GM12878 (cell line): ENCODE results near the gene PHKB. TPM values are rescaled to one million over a fixed set of nuclear protein-coding genes. Genes with fewer than 3 reads are reported as not detected.

Source experiments
- ATAC-seq: fragments of 200-7000 bp; cut with Tn5 transposase; 3 replicates; pipeline ENCODE4 v1.9.1; 2020; ENCODE audit warnings: mild to moderate bottlenecking, moderate library complexity
- BruUV-seq: library from RNA; stranded (reverse); fragments of 400-500 nt; replicated peaks from 2 replicates; lab custom pipeline; 2021; lab: Mats Ljungman, UMichigan
- CTCF ChIA-PET: fragments of 300-600 bp; sonication (Branson Sonifier 250); formaldehyde crosslinking; extraction: SDS; loops from one replicate; lab custom pipeline; 2021; ENCODE audit warnings: inconsistent platforms; lab: Yijun Ruan, JAX
- POLR2A ChIA-PET: fragments of 350-600 bp; formaldehyde crosslinking; extraction: SDS; loops from one replicate; lab custom pipeline; 2021; ENCODE audit warnings: inconsistent platforms; lab: Charles Lee
- RAD21 ChIA-PET: fragments of 300-600 bp; sonication (Branson Sonifier 250); formaldehyde crosslinking; loops from one replicate; lab custom pipeline; 2023; ENCODE audit warnings: antibody characterized with exemption; ENCODE audit not compliant: unreplicated experiment; lab: Charles Lee
- SMC1A ChIA-PET: fragments of 300-600 bp; sonication (Branson Sonifier 250); formaldehyde crosslinking; loops from one replicate; lab custom pipeline; 2023; ENCODE audit not compliant: unreplicated experiment, uncharacterized antibody; lab: Charles Lee
- DNase-seq: peaks from one replicate; pipeline ENCODE4 v3.0.0-alpha.2; 2011; ENCODE audit warnings: low read depth, low spot score
- FAIRE-seq: peaks from 3 replicates; lab custom pipeline; 2011; peaks lifted over from hg19 to GRCh38; lab: Jason Lieb, UNC
- H2AFZ ChIP-seq: 2 replicates; pipeline ENCODE4 v1.6.0; 2011; ENCODE audit warnings: low read depth, low read length, control low read depth; ENCODE audit not compliant: control insufficient read depth
- H3K27ac ChIP-seq: 2 replicates; pipeline ENCODE4 v1.5.1; 2011; ENCODE audit warnings: control low read depth; ENCODE audit not compliant: control insufficient read depth, insufficient read depth
- H3K27me3 ChIP-seq, 2 experiments: replicated peaks in 1 of 2; 2 replicates each; pipeline versions ENCODE4 v1.6.0 to v1.6.1; 2011; ENCODE audit warnings: low read length in 1 of 2; ENCODE audit not compliant: control insufficient read depth in 2 of 2, insufficient read depth in 2 of 2
- H3K36me3 ChIP-seq, 2 experiments: 2 replicates each; pipeline ENCODE4 v1.5.1; 2011; ENCODE audit warnings: low read length in 1 of 2; ENCODE audit not compliant: control insufficient read depth in 2 of 2, insufficient read depth in 2 of 2
- H3K4me1 ChIP-seq: 2 replicates; pipeline ENCODE4 v1.6.1; 2011; ENCODE audit warnings: mild to moderate bottlenecking, low read length, moderate library complexity, mixed read lengths; ENCODE audit not compliant: control insufficient read depth, insufficient read depth
- H3K4me2 ChIP-seq: 2 replicates; pipeline ENCODE4 v1.6.0; 2011; ENCODE audit warnings: control low read depth; ENCODE audit not compliant: control insufficient read depth, insufficient read depth
- H3K4me3 ChIP-seq: fragments of 200-600 bp; sonication (generic); 2 replicates; pipeline ENCODE4 v1.5.1; 2016
- H3K79me2 ChIP-seq: 2 replicates; pipeline ENCODE4 v1.6.0; 2011; ENCODE audit warnings: low read length; ENCODE audit not compliant: control insufficient read depth, insufficient read depth
- H3K9ac ChIP-seq: 2 replicates; pipeline ENCODE4 v1.8.0; 2011; ENCODE audit warnings: low read length, control low read depth, mixed read lengths; ENCODE audit not compliant: control insufficient read depth, insufficient read depth
- H3K9me3 ChIP-seq: replicated peaks from 3 replicates; pipeline ENCODE4 v1.5.1; 2011; ENCODE audit warnings: mild to moderate bottlenecking, low read length; ENCODE audit not compliant: control insufficient read depth, insufficient read depth
- H4K20me1 ChIP-seq: 2 replicates; pipeline ENCODE4 v1.6.0; 2011; ENCODE audit not compliant: control insufficient read depth, insufficient read depth
- ATF2 ChIP-seq: IDR thresholded peaks from 2 replicates; pipeline ENCODE4 v1.6.1; 2012; ENCODE audit warnings: low read length, inconsistent platforms
- CEBPZ ChIP-seq: fragments of 150-350 bp; IDR thresholded peaks from 2 replicates; pipeline ENCODE4 v1.6.1; 2016; ENCODE audit warnings: low read depth, low read length
- DPF2 ChIP-seq: fragments of 450-650 bp; IDR thresholded peaks from 2 replicates; pipeline ENCODE4 v1.6.1; 2017; ENCODE audit warnings: mild to moderate bottlenecking
- E4F1 ChIP-seq: fragments of 450-650 bp; IDR thresholded peaks from 2 replicates; pipeline ENCODE4 v1.6.1; 2018; ENCODE audit warnings: borderline replicate concordance, mild to moderate bottlenecking; ENCODE audit not compliant: partially characterized antibody
- HDAC2 ChIP-seq: fragments of 200-600 bp; sonication (generic); IDR thresholded peaks from 2 replicates; pipeline ENCODE4 v1.6.1; 2017
- HDGF ChIP-seq: fragments of 450-650 bp; IDR thresholded peaks from 2 replicates; pipeline ENCODE4 v1.6.1; 2016; ENCODE audit warnings: antibody characterized with exemption
- IRF4 ChIP-seq: IDR thresholded peaks from 2 replicates; pipeline ENCODE4 v1.6.1; 2011; ENCODE audit warnings: low read depth, low read length
- KAT2A ChIP-seq: conservative IDR thresholded peaks from 2 replicates; pipeline ENCODE4 v1.6.1; 2011; ENCODE audit warnings: low read depth, low read length; ENCODE audit not compliant: control insufficient read depth
- NRF1 ChIP-seq: conservative IDR thresholded peaks from 2 replicates; pipeline ENCODE4 v1.6.1; 2011; ENCODE audit warnings: mild to moderate bottlenecking, low read depth, low read length, improper control_type of control experiment
- RCOR1 ChIP-seq: conservative IDR thresholded peaks from 2 replicates; pipeline ENCODE4 v1.6.1; 2012; ENCODE audit warnings: low read depth, low read length, improper control_type of control experiment
- RUNX3 ChIP-seq: IDR thresholded peaks from 2 replicates; pipeline ENCODE4 v1.6.1; 2012; ENCODE audit warnings: low read length, inconsistent platforms
- SMARCA5 ChIP-seq: fragments of 450-650 bp; IDR thresholded peaks from 2 replicates; pipeline ENCODE4 v1.6.1; 2017; ENCODE audit warnings: mild to moderate bottlenecking
- SP1 ChIP-seq: IDR thresholded peaks from one replicate; pipeline ENCODE4 v1.6.1; 2011; ENCODE audit warnings: low read depth, low read length
- SRF ChIP-seq, 2 experiments: IDR thresholded peaks; 2 replicates each; pipeline ENCODE4 v1.6.1; 2011; ENCODE audit warnings: low read depth in 2 of 2, low read length in 2 of 2, mild to moderate bottlenecking in 1 of 2, moderate library complexity in 1 of 2
- TBL1XR1 ChIP-seq: IDR thresholded peaks from 2 replicates; pipeline ENCODE4 v1.6.1; 2012; ENCODE audit warnings: low read depth, low read length, improper control_type of control experiment
- USF2 ChIP-seq: IDR thresholded peaks from 2 replicates; pipeline ENCODE4 v1.6.1; 2011; ENCODE audit warnings: low read depth, low read length, improper control_type of control experiment, borderline replicate concordance
- ZNF274 ChIP-seq: IDR thresholded peaks from one replicate; pipeline ENCODE4 v1.8.0; 2011; ENCODE audit not compliant: insufficient read length, insufficient read depth
- WGBS: methylation state at CpG from one replicate; pipeline ENCODE4 v1.1.6; 2016; ENCODE audit warnings: low lambda C conversion rate; ENCODE audit not compliant: insufficient replicate concordance, insufficient coverage; ENCODE audit errors: missing lambda C conversion rate; 5-methylcytosine and 5-hydroxymethylcytosine counted together
- in situ Hi-C: fragments of 300-500 bp; cut with MboI; formaldehyde crosslinking; loops from 9 replicates; pipeline ENCODE4 v1.14.3; 2018; ENCODE audit warnings: mixed read lengths
- intact Hi-C: fragments of 100-400 bp; cut with micrococcal nuclease; formaldehyde crosslinking; loops from one replicate; pipeline ENCODE4 v1.14.2; 2022; ENCODE audit not compliant: unreplicated experiment
- polyA plus RNA-seq, 11 experiments: library from polyadenylated mRNA; depleted of rRNA in 4 of 11; unstranded in 6 of 11; stranded (reverse) in 5 of 11; fragments of >200 nt; fragmentation: Nextera tagmentation in 4 of 11; fragmentation: Illumina TruSeq in 1 of 11; extraction: Ambion mirVana in 4 of 11; extraction: Trizol in 1 of 11; gene quantifications; 1 replicate in 1 of 11; 2 replicates in 10 of 11; pipeline versions ENCODE4 v1.2.1 to v1.2.3, GENCODE V29; 2011 to 2016; ENCODE audit warnings: inconsistent platforms in 2 of 11, missing spikeins in 2 of 11, low read depth in 1 of 11
- total RNA-seq, 4 experiments: library from RNA; depleted of rRNA in 3 of 4; stranded (reverse); fragments of >200 nt in 3 of 4; fragmentation: Illumina TruSeq in 1 of 4; extraction: Trizol in 1 of 4; gene quantifications; 2 replicates each; pipeline versions ENCODE4 v1.2.1 to v1.2.3, GENCODE V29; 2013 to 2021

The PHKB gene
- total and polyA plus RNA-seq, 10 of the 15 experiments (the other 5 are each of a cell fraction or from before 2014, with no cell fraction given) = 14.2 to 65.6 (median 37.0) TPM

- TF ChIP-seq RCOR1 = no peak
- no peak for TF ChIP-seq HDAC2
- no peak for TF ChIP-seq SRF (IDR thresholded peaks at IDR 0.05; ENCODE audit: low read depth in 2 of 2, low read length in 2 of 2)
- no peak for TF ChIP-seq RUNX3
- TF ChIP-seq SP1 = no peak
- no peak for TF ChIP-seq TBL1XR1
- no peak for TF ChIP-seq SMARCA5
Observed at GRCh38 chr16:47449788-47450187, 11.3 kb upstream of the PHKB start (continued).

GRCh38 chr16:47458331-47458730, 2.8 kb upstream of the PHKB start:
- CTCF ChIA-PET = interaction anchor here (0.9 to 7.6 kb wide), 2 partner anchors 11 to 35 kb away, joined by 3 to 60 read pairs; no protein-coding TSS in a partner anchor
- intact Hi-C loops = no loop called here
- POLR2A ChIA-PET = interaction anchor here (5.5 kb wide), 1 partner anchor 35 kb away, joined by 38 read pairs; no protein-coding TSS in a partner anchor
- no peak overlapping the region for H2AFZ ChIP-seq
- H3K9ac ChIP-seq = no peak overlapping the region
- ATAC-seq (no peak), FAIRE-seq (no peak), DNase-seq (no peak)
- H3K4me2 ChIP-seq = 0 out of 2 replicates have a peak overlapping the region, but pooled peaks have one; percentile 44
- SMC1A ChIA-PET = interaction anchor here (1.5 to 14.7 kb wide), 4 partner anchors 9 to 127 kb away, joined by 3 to 254 read pairs (median 10); no protein-coding TSS in a partner anchor
- RAD21 ChIA-PET = interaction anchor here (1.4 to 19.6 kb wide), 2 partner anchors 32 to 316 kb away, joined by 3 to 238 read pairs; no protein-coding TSS in a partner anchor
- no peaks in the 10 kb centered on the region for H3K27me3 ChIP-seq
- BruUV-seq = no TSS peak
- peaks cover 4% of the 10 kb centered on the region for H3K4me1 ChIP-seq
- no peaks in the 10 kb centered on the region for H3K9me3 ChIP-seq
- in situ Hi-C loops = no loop called here
- H3K79me2 ChIP-seq = peaks cover 49% of the 10 kb centered on the region
- 0 out of 4 replicates have a peak, but pooled peaks cover 0 to under 1% of the 10 kb centered on the region in 2 experiments for H3K36me3 ChIP-seq
- H3K4me3 ChIP-seq = peak overlapping the region; percentile 24; the same call in 1 of the 2 replicates
- H4K20me1 ChIP-seq = no peaks in the 10 kb centered on the region
- no peak overlapping the region for H3K27ac ChIP-seq
- 94% methylated on average over 2 of the region's 2 CpGs for WGBS
- TF ChIP-seq CEBPZ (no peak), E4F1 (no peak), HDGF (no peak), DPF2 (no peak), KAT2A (no peak), USF2 (no peak), NRF1 (no peak), ATF2 (no peak), IRF4 (no peak), ZNF274 (no peak)
